GM19025 (cell line): Measurements from ENCODE around the gene TADA2A.
"Not testable (repeated sequence)": the region's sequence is repeated elsewhere in the genome, so short reads cannot be mapped to it uniquely, and the experiment has no call there.

ENCODE experiments used
- ATAC-seq: cut with Tn5 transposase; IDR thresholded peaks from one replicate; pipeline ENCODE4 v1.9.1; 2021; ENCODE audit warnings: mild to moderate bottlenecking, low read depth, moderate library complexity; ENCODE audit not compliant: unreplicated experiment

The TADA2A gene

GRCh38 chr17:37393352-37393751 is 13.3 kb upstream of the TADA2A start:
- ATAC-seq, result no peak

- ATAC-seq, result no peak
These were observed 7.4 kb upstream of the TADA2A start for GRCh38 chr17:37399265-37399803.

- ATAC-seq, result no peak
These were observed 6.2 kb upstream of the TADA2A start for GRCh38 chr17:37400505-37400904.

- ATAC-seq, result not testable (repeated sequence)
These were observed 1.2 kb upstream of the TADA2A start for GRCh38 chr17:37405522-37405921.

- no peak for ATAC-seq
These were observed 591 bp upstream of the TADA2A start for GRCh38 chr17:37405955-37406634.

- not testable (repeated sequence) for ATAC-seq
These were observed 1.4 kb downstream of the TADA2A start for GRCh38 chr17:37408145-37408479.

GRCh38 chr17:37410357-37410756 is 3.7 kb downstream of the TADA2A start:
- no peak for ATAC-seq

GRCh38 chr17:37413875-37414519 is 7.3 kb downstream of the TADA2A start:
- no peak for ATAC-seq

- no peak for ATAC-seq
These were observed 11.2 kb downstream of the TADA2A start for GRCh38 chr17:37417852-37418251.

GRCh38 chr17:37422971-37423625 is 16.4 kb downstream of the TADA2A start:
- ATAC-seq, result no peak

GRCh38 chr17:37425268-37425667 is 18.6 kb downstream of the TADA2A start:
- no peak for ATAC-seq

GRCh38 chr17:37429039-37429438 is 22.4 kb downstream of the TADA2A start:
- ATAC-seq, result no peak

GRCh38 chr17:37429453-37429852 is 22.8 kb downstream of the TADA2A start:
- ATAC-seq, result no peak

GRCh38 chr17:37430051-37430627 is 23.5 kb downstream of the TADA2A start:
- no peak for ATAC-seq

- ATAC-seq, result no peak
These were observed 26.0 kb downstream of the TADA2A start for GRCh38 chr17:37432671-37433070.

GRCh38 chr17:37438141-37438540 is 31.5 kb downstream of the TADA2A start:
- ATAC-seq, result no peak

GRCh38 chr17:37440424-37440823 is 33.7 kb downstream of the TADA2A start:
- no peak for ATAC-seq

- not testable (repeated sequence) for ATAC-seq
These were observed 34.8 kb downstream of the TADA2A start for GRCh38 chr17:37441369-37442014.

- ATAC-seq, result no peak
These were observed 39.3 kb downstream of the TADA2A start for GRCh38 chr17:37446027-37446426.

- ATAC-seq, result no peak
These were observed 41.0 kb downstream of the TADA2A start for GRCh38 chr17:37447641-37448040.

- no peak for ATAC-seq
These were observed 43.4 kb downstream of the TADA2A start for GRCh38 chr17:37450112-37450511.
